Hippocampal formation (tissue), 2 donors: Measurements from ENCODE around the gene AQP9.

ENCODE experiments used
- DNase-seq, 2 donors: peaks; one replicate each; lab custom pipeline; 2025; lab: John Stamatoyannopoulos, UW

The AQP9 gene

DNA sequence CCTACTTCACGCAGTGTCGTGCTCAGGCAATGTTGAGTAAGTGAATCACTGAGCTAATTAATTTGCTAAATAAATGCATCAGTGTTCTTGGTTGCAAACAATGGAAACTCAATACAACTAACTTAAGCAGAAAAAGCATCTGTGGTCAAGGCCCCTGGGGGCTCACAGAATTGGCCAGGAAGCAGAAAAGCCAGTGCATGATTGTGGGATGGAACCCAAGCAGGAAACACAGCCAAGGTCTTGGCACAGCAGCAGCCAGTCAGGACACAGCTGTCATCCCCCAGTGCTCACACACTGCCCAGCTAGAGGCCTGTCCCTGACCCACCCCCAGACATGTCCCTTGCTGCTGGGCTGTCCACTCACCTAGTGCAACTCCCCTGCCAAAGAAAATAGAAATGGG, 85.9 kb downstream of the AQP9 start:
- DNase-seq, result peak; percentile 18 to 19

DNA sequence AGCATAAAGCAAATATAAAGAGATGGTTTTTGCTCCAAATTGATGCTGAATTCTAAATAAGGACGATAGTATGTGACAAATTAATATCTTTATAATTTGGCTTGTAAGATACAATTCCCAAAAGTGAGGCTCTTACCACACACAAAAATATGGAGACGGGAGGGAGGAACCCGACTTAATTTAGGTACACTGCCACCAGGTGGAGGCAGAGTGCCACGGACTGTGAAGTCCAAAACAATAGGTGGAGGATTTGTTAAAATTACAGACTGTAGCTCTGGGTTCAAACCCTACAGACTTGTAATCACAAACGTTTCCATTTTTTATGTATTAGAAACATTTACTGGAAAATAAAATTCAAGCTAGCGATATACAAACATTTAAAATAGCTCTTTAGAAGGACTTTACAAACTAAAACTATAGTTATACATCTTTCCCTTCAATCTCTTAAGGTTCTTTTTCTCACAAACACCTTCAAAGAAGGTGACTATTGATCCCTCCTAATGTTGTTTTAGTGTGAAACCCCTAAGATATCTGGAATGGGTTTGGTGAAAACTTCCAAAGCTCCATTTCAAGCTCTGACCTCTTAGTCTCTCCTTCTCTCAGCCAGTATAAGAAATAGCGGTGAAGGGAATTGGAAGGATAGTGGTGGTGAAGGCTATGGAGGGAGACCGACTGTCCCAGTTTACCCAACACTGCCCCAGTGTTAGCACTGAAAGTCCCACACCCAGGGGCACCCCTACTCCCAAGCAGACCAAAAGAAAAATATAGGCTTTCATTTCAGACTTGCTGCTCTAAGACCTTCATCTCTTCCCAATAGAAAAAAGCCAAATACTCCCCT, 89.7 kb downstream of the AQP9 start:
- DNase-seq, result peak; percentile 64

DNA sequence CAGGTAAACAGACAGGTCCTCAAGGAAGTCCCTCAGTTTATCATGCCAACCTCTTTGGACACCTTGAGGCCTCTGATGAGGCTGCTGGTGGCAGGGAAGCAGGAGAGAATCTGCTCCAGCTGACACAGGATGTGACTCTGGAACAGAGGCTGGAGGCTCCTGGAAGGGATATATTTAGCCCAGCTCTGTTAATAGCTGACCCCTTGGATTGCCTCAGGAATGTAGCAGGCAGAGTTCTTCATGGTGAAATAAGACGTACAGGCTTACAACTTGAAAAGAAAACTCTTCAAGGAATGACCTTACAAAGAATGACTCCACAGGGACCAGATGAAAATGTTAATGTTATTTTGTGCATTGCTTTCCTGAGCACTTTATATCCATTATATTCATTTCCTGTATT, 90.5 kb downstream of the AQP9 start:
- no peak for DNase-seq

DNA sequence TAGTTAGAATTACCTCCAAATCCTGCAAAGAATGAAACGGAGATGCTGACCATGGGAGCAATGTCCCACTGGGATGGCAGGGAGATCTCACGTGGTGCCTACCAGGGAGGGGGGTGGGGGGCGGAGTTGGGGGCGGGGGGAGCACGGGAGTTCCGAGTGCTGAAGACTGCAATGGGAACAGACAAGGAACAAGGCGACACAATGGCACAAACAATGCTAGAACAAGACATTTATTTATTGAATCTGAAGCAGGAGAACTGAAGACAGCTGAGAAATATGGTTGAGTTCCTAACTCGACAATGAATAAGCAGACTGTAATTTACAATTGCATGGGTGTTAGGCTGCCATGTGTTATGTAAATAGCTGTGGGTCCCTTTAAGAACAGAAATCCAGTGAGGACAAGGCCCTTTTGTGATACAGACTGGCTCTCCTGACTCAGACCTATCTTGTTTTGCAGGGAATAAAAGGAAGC, 91.2 kb downstream of the AQP9 start:
- peak; percentile 60 to 83 for DNase-seq

DNA sequence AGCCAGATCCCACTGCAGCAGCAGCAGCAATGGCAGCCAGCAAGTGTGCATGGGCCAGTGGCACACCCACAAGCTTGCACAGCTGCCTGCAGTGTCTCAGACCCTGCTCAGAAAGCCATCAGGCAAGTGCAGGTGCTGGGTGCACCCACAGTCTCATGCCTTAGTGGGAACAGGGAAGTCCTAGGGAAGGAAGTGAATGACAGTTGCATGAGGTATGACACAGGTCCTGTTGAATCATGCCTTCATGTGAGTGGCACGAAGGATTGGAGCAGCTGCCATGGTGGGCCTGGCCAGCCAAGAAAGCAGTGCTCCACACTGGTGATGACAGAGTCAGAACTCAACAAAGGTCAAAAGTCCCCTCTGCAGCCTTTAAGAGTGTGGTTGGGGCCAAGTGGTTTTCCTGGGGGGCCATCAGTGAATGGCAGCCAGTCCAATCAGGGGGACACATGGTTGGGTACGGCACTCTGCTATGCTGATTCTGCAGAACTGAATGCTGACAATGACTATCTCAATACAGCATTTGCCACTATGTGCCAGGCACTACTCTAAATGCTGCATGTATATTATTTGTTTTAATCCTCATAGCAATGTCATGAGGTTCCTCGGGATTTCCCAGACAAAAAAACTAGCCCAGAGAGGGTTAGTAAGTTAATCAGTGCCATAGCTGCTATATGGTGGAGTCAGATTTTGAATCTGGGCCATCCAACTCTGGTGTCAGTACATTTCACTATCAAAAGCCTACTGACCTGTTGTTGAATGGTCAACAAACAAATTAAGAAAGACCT, 94.3 kb downstream of the AQP9 start:
- no peak for DNase-seq

DNA sequence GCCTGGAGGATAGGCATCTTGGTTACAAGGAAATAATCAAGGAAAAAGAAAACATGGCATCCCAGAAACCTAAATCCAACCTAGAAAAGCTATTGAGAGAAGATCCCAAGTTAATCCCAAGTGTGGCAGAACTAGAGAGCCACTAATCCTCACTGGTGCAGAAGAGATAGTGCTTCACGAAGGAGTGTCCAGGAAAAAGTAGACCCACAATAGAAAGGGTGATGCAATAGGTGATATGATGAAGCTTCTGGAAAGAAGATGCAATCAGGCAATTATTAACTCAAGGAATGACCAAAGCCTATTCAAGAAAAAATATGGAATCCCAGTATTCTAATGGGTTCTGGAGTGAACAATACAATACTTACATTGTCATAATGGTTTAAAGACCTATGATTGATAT, 95.2 kb downstream of the AQP9 start:
- no peak for DNase-seq
